Choroid plexus epithelial cell (primary cell): ENCODE data around the gene TRABD.

Experiments used
- DNase-seq: peaks from one replicate; pipeline ENCODE4 v3.0.0-alpha.2; 2010; ENCODE audit warnings: low read depth
- H3K4me3 ChIP-seq: 2 replicates; pipeline ENCODE4 v1.5.1; 2011; ENCODE audit warnings: low read depth, mild to moderate bottlenecking, control low read depth, low read length, moderate library complexity
- CTCF ChIP-seq: conservative IDR thresholded peaks from 2 replicates; pipeline ENCODE4 v1.5.1; 2011; ENCODE audit warnings: low read depth, mild to moderate bottlenecking, control low read depth, inconsistent platforms, low read length, moderate library complexity

The TRABD gene

GRCh38 chr22:50183141-50183971, 2.4 kb upstream of the TRABD start:
- no peak for TF ChIP-seq CTCF
- no peak for DNase-seq
- H3K4me3 ChIP-seq: no peak overlapping the region

GRCh38 chr22:50184004-50184901, 1.5 kb upstream of the TRABD start:
- H3K4me3 ChIP-seq: peak overlapping the region; percentile 18
- TF ChIP-seq CTCF: no peak
- peak; percentile 69 for DNase-seq

DNA sequence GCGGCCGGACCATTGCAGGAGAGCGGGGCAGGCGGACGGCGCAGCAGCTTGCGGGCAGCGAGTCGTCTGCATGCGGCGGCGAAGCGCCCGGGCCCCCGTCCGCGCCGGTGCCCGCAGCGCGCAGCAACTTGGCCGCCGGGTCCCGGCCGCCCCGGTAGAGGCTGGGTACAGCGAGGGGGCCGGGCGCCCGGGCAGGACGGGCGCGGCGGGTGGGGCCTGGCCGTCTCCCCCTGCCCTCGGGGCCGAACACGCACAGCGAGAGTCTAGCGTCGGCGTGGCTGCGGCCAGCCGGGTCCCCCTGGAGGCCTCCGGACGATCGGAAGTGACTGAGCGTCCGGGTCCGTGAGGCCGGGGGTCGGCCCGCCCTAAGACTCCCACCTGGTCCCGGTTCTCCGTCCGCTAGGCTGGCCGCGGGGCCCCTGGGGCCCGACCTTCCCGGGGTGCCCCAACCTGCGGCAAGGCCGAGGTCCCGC, 775 bp upstream of the TRABD start:
- no peak for TF ChIP-seq CTCF

GRCh38 chr22:50186181-50186714, 535 bp downstream of the TRABD start:
- no peak for DNase-seq
- peak overlapping the region; percentile 69 for H3K4me3 ChIP-seq
- TF ChIP-seq CTCF: no peak

More for the DNA sequence above, 775 bp upstream of the TRABD start:
- no peak for DNase-seq
- H3K4me3 ChIP-seq: peak overlapping the region; percentile 63

- no peak for TF ChIP-seq CTCF
- peak overlapping the region; percentile 69 for H3K4me3 ChIP-seq
- peak; percentile 35 for DNase-seq
Observed at GRCh38 chr22:50186761-50187523, 1.2 kb downstream of the TRABD start.

DNA sequence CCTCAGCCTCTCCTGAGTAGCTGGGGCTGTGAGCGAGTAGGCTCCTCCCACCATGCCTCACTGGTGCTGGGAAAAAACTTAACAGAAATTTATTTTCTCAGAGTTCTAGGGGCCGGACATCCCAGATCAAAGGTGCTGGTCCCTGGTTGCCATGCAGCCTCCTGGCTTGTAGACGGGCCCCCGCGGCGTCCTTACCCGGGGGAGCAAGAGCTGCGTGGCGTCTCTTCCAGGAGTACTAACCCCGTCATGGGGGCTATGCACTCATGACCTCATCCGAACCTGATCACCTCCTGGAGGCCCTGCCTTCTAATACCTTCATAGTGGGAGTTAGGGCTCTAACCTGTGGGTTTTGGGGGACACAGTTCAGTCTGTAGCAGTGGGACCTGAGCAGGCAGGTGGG, 2.6 kb downstream of the TRABD start:
- TF ChIP-seq CTCF: no peak
- no peak overlapping the region for H3K4me3 ChIP-seq
- no peak for DNase-seq
